ENCODE measurements around the gene NCKAP5.

Gene NCKAP5

GRCh38 chr2:132845339-132845738 lies 722.9 kb downstream of the NCKAP5 start:
- Histone ChIP-seq H3K36me3 (no peaks in the 10 kb centered on the region), H3K27me3 (no peaks in the 10 kb centered on the region)
- TF ChIP-seq, protein P1, sequence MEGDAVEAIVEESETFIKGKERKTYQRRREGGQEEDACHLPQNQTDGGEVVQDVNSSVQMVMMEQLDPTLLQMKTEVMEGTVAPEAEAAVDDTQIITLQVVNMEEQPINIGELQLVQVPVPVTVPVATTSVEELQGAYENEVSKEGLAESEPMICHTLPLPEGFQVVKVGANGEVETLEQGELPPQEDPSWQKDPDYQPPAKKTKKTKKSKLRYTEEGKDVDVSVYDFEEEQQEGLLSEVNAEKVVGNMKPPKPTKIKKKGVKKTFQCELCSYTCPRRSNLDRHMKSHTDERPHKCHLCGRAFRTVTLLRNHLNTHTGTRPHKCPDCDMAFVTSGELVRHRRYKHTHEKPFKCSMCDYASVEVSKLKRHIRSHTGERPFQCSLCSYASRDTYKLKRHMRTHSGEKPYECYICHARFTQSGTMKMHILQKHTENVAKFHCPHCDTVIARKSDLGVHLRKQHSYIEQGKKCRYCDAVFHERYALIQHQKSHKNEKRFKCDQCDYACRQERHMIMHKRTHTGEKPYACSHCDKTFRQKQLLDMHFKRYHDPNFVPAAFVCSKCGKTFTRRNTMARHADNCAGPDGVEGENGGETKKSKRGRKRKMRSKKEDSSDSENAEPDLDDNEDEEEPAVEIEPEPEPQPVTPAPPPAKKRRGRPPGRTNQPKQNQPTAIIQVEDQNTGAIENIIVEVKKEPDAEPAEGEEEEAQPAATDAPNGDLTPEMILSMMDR (IDR thresholded peaks at IDR 0.05; ENCODE audit: low read depth, low read length) = no peak

DNA sequence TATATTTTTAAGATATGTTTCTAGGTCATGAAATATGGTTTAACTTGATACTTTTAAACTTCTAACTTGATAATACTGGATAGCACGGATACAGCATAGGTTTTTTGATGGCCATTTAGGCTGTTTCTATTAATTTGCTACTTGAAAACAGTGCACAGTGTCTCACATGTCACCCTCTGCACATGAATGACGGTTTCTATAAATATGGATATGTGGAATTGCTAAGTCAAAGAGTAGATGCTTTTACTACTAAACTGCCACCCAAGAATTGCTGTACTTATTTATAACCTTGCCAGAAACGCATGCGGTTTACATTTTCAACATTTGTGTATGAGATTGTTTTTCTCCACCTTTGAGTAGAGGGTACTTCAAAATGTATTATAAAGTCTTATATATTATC lies 723.7 kb downstream of the NCKAP5 start:
- no peaks in the 10 kb centered on the region for H3K27me3 ChIP-seq
- TF ChIP-seq, protein P1 (IDR thresholded peaks at IDR 0.05; ENCODE audit: low read depth, low read length) = no peak
- no peak overlapping the region for H3K4me3 ChIP-seq (ENCODE audit: low read depth, low read length)
- H3K9me3 ChIP-seq = no peaks in the 10 kb centered on the region
- no peaks in the 10 kb centered on the region for H3K4me1 ChIP-seq
- no peaks in the 10 kb centered on the region for H3K36me3 ChIP-seq
- no peak for DNase-seq

More at GRCh38 chr2:132845339-132845738, 722.9 kb downstream of the NCKAP5 start:
- no peaks in the 10 kb centered on the region for H3K4me1 ChIP-seq
- no peaks in the 10 kb centered on the region for H3K9me3 ChIP-seq
- H3K4me3 ChIP-seq (ENCODE audit: low read depth, low read length) = no peak overlapping the region
- no peak for DNase-seq

DNA sequence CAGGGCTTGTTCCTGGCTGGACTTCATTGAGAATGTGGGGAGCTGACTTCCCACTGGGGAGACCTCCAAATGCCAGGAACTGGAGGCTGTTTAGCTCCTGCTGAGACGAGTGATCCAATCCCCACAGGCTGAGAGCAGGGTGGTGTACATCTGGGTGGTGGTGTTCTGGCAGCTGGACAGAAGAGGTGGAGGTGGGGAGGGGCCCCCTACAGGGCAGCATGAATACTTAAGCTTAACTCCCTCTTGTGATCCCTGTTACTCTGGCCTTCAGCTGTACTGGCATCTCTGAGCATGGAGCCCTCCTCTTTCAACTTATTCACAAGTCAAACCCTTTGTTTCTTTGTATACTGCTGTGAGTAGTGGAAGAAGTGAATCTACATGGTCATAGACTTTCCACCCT lies 730.5 kb downstream of the NCKAP5 start:
- Histone ChIP-seq H3K27me3 (no peaks in the 10 kb centered on the region), H3K9me3 (no peaks in the 10 kb centered on the region), H3K36me3 (no peaks in the 10 kb centered on the region), H3K4me3 (ENCODE audit: low read depth, low read length) (no peak overlapping the region), H3K4me1 (no peaks in the 10 kb centered on the region)
- TF ChIP-seq, protein P1 (IDR thresholded peaks at IDR 0.05; ENCODE audit: low read depth, low read length) = no peak
- no peak for DNase-seq

DNA sequence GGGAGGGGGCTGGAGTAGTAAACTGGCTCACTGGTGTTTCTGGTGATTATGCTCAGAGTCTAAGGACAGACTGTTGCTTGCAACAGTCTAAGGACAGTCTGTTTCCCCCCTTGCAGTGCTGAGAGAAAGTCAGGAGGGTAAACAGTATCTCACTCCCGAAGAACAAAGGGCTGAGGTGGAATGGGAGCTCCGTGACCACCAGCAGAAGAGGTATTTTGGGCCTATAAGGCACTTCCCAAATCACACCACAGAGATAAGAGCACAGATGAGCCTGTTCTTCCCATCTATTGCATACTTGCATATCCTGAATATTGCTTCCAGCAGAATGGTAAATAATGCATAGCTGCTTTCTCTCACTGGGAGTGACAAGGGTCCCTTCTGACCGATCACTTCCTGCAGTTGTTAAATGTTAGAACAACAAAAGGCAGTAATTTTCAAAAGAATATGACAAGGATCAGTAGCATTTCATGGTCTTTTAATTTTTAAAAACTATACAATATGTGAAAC lies 737.9 kb downstream of the NCKAP5 start:
- Histone ChIP-seq H3K4me3 (ENCODE audit: low read depth, low read length) (no peak overlapping the region), H3K27me3 (no peaks in the 10 kb centered on the region), H3K9me3 (no peaks in the 10 kb centered on the region), H3K4me1 (no peaks in the 10 kb centered on the region), H3K36me3 (no peaks in the 10 kb centered on the region)
- TF ChIP-seq, protein P1 (IDR thresholded peaks at IDR 0.05; ENCODE audit: low read depth, low read length) = no peak
- no peak for DNase-seq

DNA sequence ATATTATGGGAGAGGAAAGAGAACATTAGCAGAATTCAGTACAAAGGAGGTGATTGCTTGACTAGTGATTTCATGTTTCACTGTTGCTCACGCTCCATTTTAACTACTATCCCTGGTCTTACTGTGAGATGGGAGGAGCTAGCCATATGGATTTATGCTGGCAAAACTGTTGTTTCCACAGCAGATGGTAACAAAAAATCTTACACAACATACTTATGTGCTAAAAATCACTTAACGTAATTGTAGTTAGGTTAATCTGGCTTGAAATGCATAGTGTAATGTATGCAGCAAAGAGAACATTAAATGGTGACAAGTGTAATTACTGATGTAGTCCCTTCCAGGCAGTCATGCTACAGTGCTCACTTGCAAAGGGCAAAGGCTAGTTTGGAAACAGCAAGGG lies 742.7 kb downstream of the NCKAP5 start:
- Histone ChIP-seq H3K4me1 (no peaks in the 10 kb centered on the region), H3K36me3 (no peaks in the 10 kb centered on the region), H3K27me3 (no peaks in the 10 kb centered on the region), H3K9me3 (no peaks in the 10 kb centered on the region), H3K4me3 (ENCODE audit: low read depth, low read length) (no peak overlapping the region)
- TF ChIP-seq, protein P1 (IDR thresholded peaks at IDR 0.05; ENCODE audit: low read depth, low read length) = no peak
- no peak for DNase-seq

GRCh38 chr2:132824716-132825115 lies 743.5 kb downstream of the NCKAP5 start:
- TF ChIP-seq, protein P1 (IDR thresholded peaks at IDR 0.05; ENCODE audit: low read depth, low read length) = no peak
- no peaks in the 10 kb centered on the region for H3K27me3 ChIP-seq
- H3K9me3 ChIP-seq = no peaks in the 10 kb centered on the region
- DNase-seq = no peak
- H3K4me1 ChIP-seq = no peaks in the 10 kb centered on the region
- no peak overlapping the region for H3K4me3 ChIP-seq (ENCODE audit: low read depth, low read length)
- H3K36me3 ChIP-seq = no peaks in the 10 kb centered on the region

Measured in BE2C (cell line).